ENCODE measurements around the gene TRPM3. TPM values are rescaled to one million over a fixed set of nuclear protein-coding genes. Genes with fewer than 3 reads are reported as not detected.

Gene TRPM3
- total RNA-seq, 2 experiments from 2014 or later: not detected

GRCh38 chr9:71127301-71127700 is 5.9 kb upstream of the TRPM3 start:
- peaks cover 10% of the 10 kb centered on the region for H3K27me3 Mint-ChIP-seq
- H3K4me1 Mint-ChIP-seq (ENCODE audit: low read depth): no peaks in the 10 kb centered on the region

GRCh38 chr9:71122421-71122820 is 1.0 kb upstream of the TRPM3 start:
- no peak overlapping the region for H3K27ac Mint-ChIP-seq
- ATAC-seq (ENCODE audit: poor library complexity) (no peak), DNase-seq (no peak)
- H3K4me1 ChIP-seq (ENCODE audit: insufficient read depth, low read length): no peaks in the 10 kb centered on the region
- H3K36me3 ChIP-seq (ENCODE audit: insufficient read depth, low read length): no peaks in the 10 kb centered on the region
- TF ChIP-seq CTCF (IDR thresholded peaks at IDR 0.05): no peak
- no peaks in the 10 kb centered on the region for H3K4me1 Mint-ChIP-seq (ENCODE audit: low read depth)
- intact Hi-C loops (cut with DNase I, micrococcal nuclease): no loop called here
- peaks cover 0 to 5% of the 10 kb centered on the region in 2 experiments for H3K27me3 ChIP-seq (ENCODE audit: control insufficient read depth in 1 of 2, insufficient read depth in 2 of 2, low read length in 2 of 2)
- H3K27ac ChIP-seq (ENCODE audit: low read depth in 1 of 2, low read length in 2 of 2): no peak overlapping the region
- H3K9me3 Mint-ChIP-seq: no peaks in the 10 kb centered on the region
- ChIA-PET CTCF (no interaction called here), POLR2A (no interaction called here)
- no peak overlapping the region for H3K4me3 Mint-ChIP-seq
- peaks cover 30% of the 10 kb centered on the region for H3K27me3 Mint-ChIP-seq
- H3K9me3 ChIP-seq (ENCODE audit: control insufficient read depth in 1 of 2, insufficient read depth in 1 of 2, low read length in 2 of 2): peaks cover 0 to 7% of the 10 kb centered on the region in 2 experiments
- H3K36me3 Mint-ChIP-seq (ENCODE audit: low read depth): no peaks in the 10 kb centered on the region
- H3K4me3 ChIP-seq (ENCODE audit: low read length): no peak overlapping the region

More at GRCh38 chr9:71127301-71127700, 5.9 kb upstream of the TRPM3 start:
- no peak for TF ChIP-seq CTCF (IDR thresholded peaks at IDR 0.05)
- H3K27ac ChIP-seq (ENCODE audit: low read depth in 1 of 2, low read length in 2 of 2): no peak overlapping the region
- Mint-ChIP-seq H3K4me3 (no peak overlapping the region), H3K27ac (no peak overlapping the region), H3K36me3 (ENCODE audit: low read depth) (no peaks in the 10 kb centered on the region), H3K9me3 (no peaks in the 10 kb centered on the region)
- no peak overlapping the region for H3K4me3 ChIP-seq (ENCODE audit: low read length)
- H3K4me1 ChIP-seq (ENCODE audit: insufficient read depth, low read length): no peaks in the 10 kb centered on the region
- no peaks in the 10 kb centered on the region for H3K9me3 ChIP-seq (ENCODE audit: control insufficient read depth in 1 of 2, insufficient read depth in 1 of 2, low read length in 2 of 2)
- H3K27me3 ChIP-seq (ENCODE audit: control insufficient read depth in 1 of 2, insufficient read depth in 2 of 2, low read length in 2 of 2): no peaks in the 10 kb centered on the region
- no peaks in the 10 kb centered on the region for H3K36me3 ChIP-seq (ENCODE audit: insufficient read depth, low read length)
- POLR2A ChIA-PET: no interaction called here
- CTCF ChIA-PET: no interaction called here
- intact Hi-C loops (cut with DNase I, micrococcal nuclease): no loop called here
- DNase-seq (no peak), ATAC-seq (ENCODE audit: poor library complexity) (no peak)

- ChIA-PET CTCF (no interaction called here), POLR2A (no interaction called here)
- Histone ChIP-seq H3K4me1 (ENCODE audit: insufficient read depth, low read length) (no peaks in the 10 kb centered on the region), H3K4me3 (ENCODE audit: low read length) (no peak overlapping the region), H3K27ac (ENCODE audit: low read depth in 1 of 2, low read length in 2 of 2) (no peak overlapping the region), H3K27me3 (ENCODE audit: control insufficient read depth in 1 of 2, insufficient read depth in 2 of 2, low read length in 2 of 2) (peaks cover 0 to 5% of the 10 kb centered on the region in 2 experiments), H3K36me3 (ENCODE audit: insufficient read depth, low read length) (no peaks in the 10 kb centered on the region), H3K9me3 (ENCODE audit: control insufficient read depth in 1 of 2, insufficient read depth in 1 of 2, low read length in 2 of 2) (peaks cover 0 to 7% of the 10 kb centered on the region in 2 experiments)
- intact Hi-C loops (cut with DNase I, micrococcal nuclease): no loop called here
- no peak for TF ChIP-seq CTCF (IDR thresholded peaks at IDR 0.05)
- Mint-ChIP-seq H3K9me3 (no peaks in the 10 kb centered on the region), H3K27ac (no peak overlapping the region), H3K36me3 (ENCODE audit: low read depth) (no peaks in the 10 kb centered on the region), H3K27me3 (peaks cover 30% of the 10 kb centered on the region), H3K4me3 (no peak overlapping the region), H3K4me1 (ENCODE audit: low read depth) (no peaks in the 10 kb centered on the region)
- DNase-seq (no peak), ATAC-seq (ENCODE audit: poor library complexity) (no peak)
Measured at GRCh38 chr9:71122022-71122275, 528 bp upstream of the TRPM3 start.

Measured in CD4-positive, alpha-beta T cell (primary cell).